Spleen (tissue), 7 donors: ENCODE data around the gene PSMB5.

Source experiments
- POLR2A ChIP-seq, 3 donors: fragments of 450-650 bp; IDR thresholded peaks; one replicate each; pipeline ENCODE4 v1.5.1; 2017; ENCODE audit warnings: antibody characterized with exemption in 3 of 3, mild to moderate bottlenecking in 1 of 3
- POLR2AphosphoS5 ChIP-seq, 3 donors: sonication (generic); formaldehyde crosslinking; IDR thresholded peaks; one replicate each; pipeline ENCODE4 v1.5.1; 2017; ENCODE audit warnings: antibody characterized with exemption in 3 of 3
- TF ChIP-seq, protein P1 (sequence below), 11 experiments: fragments of 200-600 bp in 7 of 11; fragments of 450-650 bp in 4 of 11; sonication (generic) in 4 of 11; IDR thresholded peaks in 8 of 11; conservative IDR thresholded peaks in 3 of 11; 1 replicate in 7 of 11; 2 replicates in 4 of 11; pipeline versions ENCODE4 v1.4.0 to v1.8.0; 2016 to 2021; ENCODE audit warnings: antibody characterized with exemption in 11 of 11, inconsistent platforms in 4 of 11, mild to moderate bottlenecking in 1 of 11
- donor health status: DM: no; HTN: no; CAD: no; lungs with moderate emphysema.
- donor health status: DM: no; HTN: no; CAD: no.
- donor health status: DM: no; HTN: no; CAD: no.

DNA sequence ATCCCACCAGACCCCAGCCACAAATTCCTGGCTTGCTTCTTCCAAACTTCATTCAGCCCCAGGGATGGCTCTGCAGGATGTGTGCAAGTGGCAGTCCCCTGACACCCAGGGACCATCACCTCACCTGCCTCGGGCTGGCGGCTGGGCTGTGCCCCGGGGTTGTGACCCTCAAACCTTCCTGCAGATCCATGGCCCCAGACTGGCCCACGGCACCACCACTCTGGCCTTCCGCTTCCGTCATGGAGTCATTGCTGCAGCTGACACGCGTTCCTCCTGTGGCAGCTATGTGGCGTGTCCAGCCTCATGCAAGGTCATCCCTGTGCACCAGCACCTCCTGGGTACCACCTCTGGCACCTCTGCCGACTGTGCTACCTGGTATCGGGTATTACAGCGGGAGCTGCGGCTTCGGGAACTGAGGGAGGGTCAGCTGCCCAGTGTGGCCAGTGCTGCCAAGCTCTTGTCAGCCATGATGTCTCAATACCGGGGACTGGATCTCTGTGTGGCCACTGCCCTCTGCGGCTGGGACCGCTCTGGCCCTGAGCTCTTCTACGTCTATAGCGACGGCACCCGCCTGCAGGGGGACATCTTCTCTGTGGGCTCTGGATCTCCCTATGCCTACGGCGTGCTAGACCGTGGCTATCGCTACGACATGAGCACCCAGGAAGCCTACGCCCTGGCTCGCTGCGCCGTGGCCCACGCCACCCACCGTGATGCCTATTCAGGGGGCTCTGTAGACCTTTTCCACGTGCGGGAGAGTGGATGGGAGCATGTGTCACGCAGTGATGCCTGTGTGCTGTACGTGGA, 7.7 kb upstream of the PSMB5 start, which contains the start of gene PSMB11:
- TF ChIP-seq, protein P1, sequence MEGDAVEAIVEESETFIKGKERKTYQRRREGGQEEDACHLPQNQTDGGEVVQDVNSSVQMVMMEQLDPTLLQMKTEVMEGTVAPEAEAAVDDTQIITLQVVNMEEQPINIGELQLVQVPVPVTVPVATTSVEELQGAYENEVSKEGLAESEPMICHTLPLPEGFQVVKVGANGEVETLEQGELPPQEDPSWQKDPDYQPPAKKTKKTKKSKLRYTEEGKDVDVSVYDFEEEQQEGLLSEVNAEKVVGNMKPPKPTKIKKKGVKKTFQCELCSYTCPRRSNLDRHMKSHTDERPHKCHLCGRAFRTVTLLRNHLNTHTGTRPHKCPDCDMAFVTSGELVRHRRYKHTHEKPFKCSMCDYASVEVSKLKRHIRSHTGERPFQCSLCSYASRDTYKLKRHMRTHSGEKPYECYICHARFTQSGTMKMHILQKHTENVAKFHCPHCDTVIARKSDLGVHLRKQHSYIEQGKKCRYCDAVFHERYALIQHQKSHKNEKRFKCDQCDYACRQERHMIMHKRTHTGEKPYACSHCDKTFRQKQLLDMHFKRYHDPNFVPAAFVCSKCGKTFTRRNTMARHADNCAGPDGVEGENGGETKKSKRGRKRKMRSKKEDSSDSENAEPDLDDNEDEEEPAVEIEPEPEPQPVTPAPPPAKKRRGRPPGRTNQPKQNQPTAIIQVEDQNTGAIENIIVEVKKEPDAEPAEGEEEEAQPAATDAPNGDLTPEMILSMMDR (IDR thresholded peaks at IDR 0.05 in 8 of 11, conservative IDR thresholded peaks at IDR 0.05 in 3 of 11): no peak
- TF ChIP-seq POLR2A (IDR thresholded peaks at IDR 0.05) (no peak), POLR2AphosphoS5 (IDR thresholded peaks at IDR 0.05) (no peak)
